Progenitor cell of endocrine pancreas (in vitro differentiated cells): ENCODE data around the gene BTBD16. TPM values are rescaled to one million over a fixed set of nuclear protein-coding genes. Genes with fewer than 3 reads are reported as not detected.

Experiments used
- DNase-seq: peaks from one replicate; pipeline ENCODE4 v3.0.0; 2021; ENCODE audit warnings: low spot score; ENCODE audit not compliant: unreplicated experiment
- H3K27ac Mint-ChIP-seq: 2 replicates; pipeline ENCODE4 v1.8.0; 2021; ENCODE audit warnings: mild to moderate bottlenecking, moderate library complexity, mixed read lengths
- H3K27me3 Mint-ChIP-seq: 2 replicates; pipeline ENCODE4 v1.8.0; 2021; ENCODE audit warnings: mixed read lengths
- H3K36me3 Mint-ChIP-seq: 2 replicates; pipeline ENCODE4 v1.8.0; 2022; ENCODE audit warnings: mixed read lengths; ENCODE audit not compliant: insufficient read depth
- H3K4me1 Mint-ChIP-seq: 2 replicates; pipeline ENCODE4 v1.8.0; 2021; ENCODE audit warnings: low read depth, mixed read lengths
- H3K4me3 Mint-ChIP-seq: 2 replicates; pipeline ENCODE4 v1.8.0; 2021; ENCODE audit warnings: low read depth, mild to moderate bottlenecking, moderate library complexity, mixed read lengths
- H3K9me3 Mint-ChIP-seq: 2 replicates; pipeline ENCODE4 v1.8.0; 2021; ENCODE audit warnings: low read depth, mixed read lengths
- total RNA-seq: library from RNA; stranded (reverse); gene quantifications from 2 replicates; pipeline ENCODE4 v1.2.1, GENCODE V29; 2021
- TF ChIP-seq, protein P1 (sequence below): fragments of 200-600 bp; sonication (generic); IDR thresholded peaks from one replicate; pipeline ENCODE4 v1.5.0; 2021; ENCODE audit warnings: antibody characterized with exemption, mild to moderate bottlenecking; ENCODE audit not compliant: unreplicated experiment

The BTBD16 gene
- total RNA-seq, 1 donor from 2014 or later: not detected

DNA sequence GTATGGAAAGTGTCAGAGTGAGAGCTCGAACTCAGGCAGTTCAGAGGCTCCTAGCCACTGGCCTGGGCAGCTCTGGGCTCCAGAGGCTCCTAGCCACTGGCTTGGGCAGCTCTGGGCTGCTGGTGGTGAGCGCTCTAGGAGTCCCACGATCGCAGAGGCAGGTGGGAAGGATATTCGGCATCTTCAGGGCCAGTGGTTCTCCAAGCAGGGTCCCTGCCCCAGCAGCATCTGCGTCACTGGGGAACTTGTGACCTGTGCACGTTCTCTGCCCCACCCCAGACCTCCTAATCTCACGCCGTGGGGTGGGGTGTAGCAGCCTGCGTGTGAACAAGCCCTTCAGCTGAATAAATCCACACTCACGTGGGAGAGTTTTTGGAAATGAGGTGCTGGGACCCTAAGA lies 25.2 kb upstream of the BTBD16 start:
- Mint-ChIP-seq H3K27me3 (no peaks in the 10 kb centered on the region), H3K4me3 (no peak overlapping the region), H3K36me3 (peaks cover 10% of the 10 kb centered on the region), H3K4me1 (peaks cover 16% of the 10 kb centered on the region), H3K9me3 (no peaks in the 10 kb centered on the region), H3K27ac (peak overlapping the region; percentile 71)
- DNase-seq: no peak
- TF ChIP-seq, protein P1, sequence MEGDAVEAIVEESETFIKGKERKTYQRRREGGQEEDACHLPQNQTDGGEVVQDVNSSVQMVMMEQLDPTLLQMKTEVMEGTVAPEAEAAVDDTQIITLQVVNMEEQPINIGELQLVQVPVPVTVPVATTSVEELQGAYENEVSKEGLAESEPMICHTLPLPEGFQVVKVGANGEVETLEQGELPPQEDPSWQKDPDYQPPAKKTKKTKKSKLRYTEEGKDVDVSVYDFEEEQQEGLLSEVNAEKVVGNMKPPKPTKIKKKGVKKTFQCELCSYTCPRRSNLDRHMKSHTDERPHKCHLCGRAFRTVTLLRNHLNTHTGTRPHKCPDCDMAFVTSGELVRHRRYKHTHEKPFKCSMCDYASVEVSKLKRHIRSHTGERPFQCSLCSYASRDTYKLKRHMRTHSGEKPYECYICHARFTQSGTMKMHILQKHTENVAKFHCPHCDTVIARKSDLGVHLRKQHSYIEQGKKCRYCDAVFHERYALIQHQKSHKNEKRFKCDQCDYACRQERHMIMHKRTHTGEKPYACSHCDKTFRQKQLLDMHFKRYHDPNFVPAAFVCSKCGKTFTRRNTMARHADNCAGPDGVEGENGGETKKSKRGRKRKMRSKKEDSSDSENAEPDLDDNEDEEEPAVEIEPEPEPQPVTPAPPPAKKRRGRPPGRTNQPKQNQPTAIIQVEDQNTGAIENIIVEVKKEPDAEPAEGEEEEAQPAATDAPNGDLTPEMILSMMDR: no peak

DNA sequence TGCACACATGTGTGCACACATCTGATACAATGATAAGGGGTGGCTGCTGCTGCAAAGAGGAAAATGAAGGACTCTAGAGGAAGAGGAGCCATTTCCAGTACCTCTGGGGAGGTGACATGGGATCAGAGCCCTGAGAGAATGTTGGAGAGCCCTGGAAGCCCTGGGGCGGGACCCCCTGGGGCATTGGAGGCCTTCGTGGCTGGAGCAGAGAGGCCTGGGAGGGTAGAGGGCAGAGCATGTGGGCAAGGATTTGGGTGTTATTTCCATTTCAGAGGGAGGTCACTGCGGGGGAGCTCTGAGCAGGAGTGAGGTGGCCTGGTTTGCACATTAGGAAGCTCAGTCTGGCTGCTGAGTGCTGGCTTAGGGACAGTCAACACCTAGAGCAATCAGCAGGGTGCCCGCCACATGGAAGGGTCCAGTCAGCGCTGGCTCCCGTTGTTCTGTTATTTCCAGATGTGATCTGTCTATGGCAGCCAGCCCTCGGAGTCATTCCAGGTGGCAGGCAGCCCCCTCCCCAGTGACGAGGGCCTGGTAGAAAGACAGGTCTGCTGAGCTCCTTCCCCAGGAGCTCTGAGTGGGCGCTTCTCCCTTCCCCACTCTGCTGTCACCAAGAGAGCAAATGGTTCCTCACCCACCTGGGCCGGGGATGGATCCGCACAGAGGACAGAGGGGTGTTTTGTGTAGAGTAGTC lies 24.1 kb upstream of the BTBD16 start:
- Mint-ChIP-seq H3K4me3 (no peak overlapping the region), H3K4me1 (peaks cover 16% of the 10 kb centered on the region), H3K27me3 (no peaks in the 10 kb centered on the region), H3K27ac (peak overlapping the region; percentile 47), H3K36me3 (peaks cover 5% of the 10 kb centered on the region), H3K9me3 (no peaks in the 10 kb centered on the region)
- TF ChIP-seq, protein P1: no peak
- no peak for DNase-seq

DNA sequence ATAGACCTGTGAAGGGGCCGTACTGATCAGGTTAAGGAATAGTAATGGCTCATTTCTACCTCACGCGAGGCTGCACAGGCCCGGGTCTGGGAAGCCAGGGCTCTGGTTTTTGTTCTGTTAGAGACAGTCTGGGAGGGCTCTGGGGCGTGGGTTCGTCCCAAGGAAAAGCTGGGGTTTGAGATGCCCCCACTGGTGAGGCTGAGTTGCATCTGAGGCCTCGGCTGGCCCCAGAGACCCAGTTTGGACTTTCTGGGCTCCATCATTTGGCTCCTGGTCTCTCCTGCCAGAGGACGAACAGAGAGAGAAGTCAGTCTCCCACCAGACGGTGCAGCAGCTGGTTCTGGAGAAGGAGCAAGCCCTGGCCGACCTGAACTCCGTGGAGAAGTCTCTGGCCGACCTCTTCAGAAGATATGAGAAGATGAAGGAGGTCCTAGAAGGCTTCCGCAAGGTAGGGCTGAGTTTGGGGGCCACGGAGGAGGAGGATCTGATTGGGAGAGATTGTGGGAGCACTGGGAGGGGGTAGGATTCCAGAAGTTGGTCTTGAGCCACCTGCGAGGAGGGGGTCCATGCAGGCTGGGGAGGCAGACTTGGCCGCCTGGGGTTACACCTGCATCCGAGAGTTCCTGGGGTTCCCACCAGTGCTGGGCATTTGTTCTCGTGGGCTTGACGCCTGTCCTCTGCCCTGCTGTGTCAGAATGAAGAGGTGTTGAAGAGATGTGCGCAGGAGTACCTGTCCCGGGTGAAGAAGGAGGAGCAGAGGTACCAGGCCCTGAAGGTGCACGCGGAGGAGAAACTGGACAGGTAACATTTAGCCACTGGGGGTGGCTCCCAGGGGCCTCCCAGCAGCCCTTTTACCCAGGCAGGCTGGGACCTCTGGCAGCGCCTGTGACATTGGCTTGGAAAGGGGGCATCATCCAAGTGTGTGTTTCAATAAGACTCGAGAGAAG lies 22.5 kb upstream of the BTBD16 start:
- Mint-ChIP-seq H3K27me3 (no peaks in the 10 kb centered on the region), H3K9me3 (no peaks in the 10 kb centered on the region), H3K27ac (no peak overlapping the region), H3K36me3 (peaks cover 4% of the 10 kb centered on the region), H3K4me3 (no peak overlapping the region), H3K4me1 (peaks cover 16% of the 10 kb centered on the region)
- TF ChIP-seq, protein P1: no peak
- DNase-seq: no peak

DNA sequence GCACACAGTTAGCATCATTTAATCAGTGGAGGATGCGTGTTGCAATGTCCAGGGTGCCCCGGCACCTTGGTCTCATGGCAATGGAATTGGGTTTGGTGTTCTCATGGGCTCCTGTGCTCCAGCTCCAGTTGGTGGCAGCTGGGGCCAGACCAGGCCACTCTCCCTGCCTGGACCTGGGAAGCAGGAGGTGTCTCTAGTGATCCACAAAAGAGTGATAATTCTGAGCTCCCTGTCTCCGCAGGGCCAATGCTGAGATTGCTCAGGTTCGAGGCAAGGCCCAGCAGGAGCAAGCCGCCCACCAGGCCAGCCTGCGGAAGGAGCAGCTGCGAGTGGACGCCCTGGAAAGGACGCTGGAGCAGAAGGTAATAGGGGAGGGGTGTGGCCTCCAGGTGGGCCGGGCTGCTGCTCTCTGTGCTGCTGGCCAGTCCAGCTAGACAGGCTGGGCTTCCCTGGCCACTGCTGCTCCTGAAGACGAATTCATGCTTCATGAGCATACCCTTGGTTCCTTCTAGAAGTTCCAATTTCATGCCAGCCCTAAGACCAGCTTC lies 21.7 kb upstream of the BTBD16 start:
- TF ChIP-seq, protein P1: no peak
- Mint-ChIP-seq H3K4me3 (no peak overlapping the region), H3K4me1 (peaks cover 14% of the 10 kb centered on the region), H3K36me3 (peaks cover 4% of the 10 kb centered on the region), H3K27me3 (no peaks in the 10 kb centered on the region), H3K9me3 (no peaks in the 10 kb centered on the region), H3K27ac (no peak overlapping the region)
- no peak for DNase-seq
